Peyer's patch (tissue), 4 donors: Measurements from ENCODE around the gene LYPD4. TPM values are rescaled to one million over a fixed set of nuclear protein-coding genes. Genes with fewer than 3 reads are reported as not detected.
A peak's percentile ranks its signal among the peaks of the same experiment; 100 is the strongest.

Source experiments
- DNase-seq, 3 donors: peaks; one replicate each; pipeline ENCODE4 v3.0.0-alpha.2; 2017 to 2019
- H3K27ac ChIP-seq, 4 donors: fragments of 200-600 bp; sonication (generic); one replicate each; pipeline ENCODE4 v1.5.1; 2016 to 2019
- H3K27me3 ChIP-seq, 2 donors: fragments of 200-600 bp; sonication (generic); one replicate each; pipeline ENCODE4 v1.5.1; 2019
- H3K36me3 ChIP-seq, 3 donors: fragments of 200-600 bp; sonication (generic); one replicate each; pipeline ENCODE4 v1.5.1; 2016 to 2019
- H3K4me1 ChIP-seq, 4 donors: fragments of 200-600 bp; sonication (generic); one replicate each; pipeline ENCODE4 v1.5.1; 2016 to 2019
- H3K4me3 ChIP-seq, 4 donors: fragments of 200-600 bp; sonication (generic); 1 replicate in 3 of 4; 2 replicates in 1 of 4; pipeline ENCODE4 v1.5.1; 2016 to 2019; ENCODE audit warnings: mild to moderate bottlenecking in 1 of 4
- H3K9me3 ChIP-seq, 4 donors: fragments of 200-600 bp; sonication (generic); one replicate each; pipeline ENCODE4 v1.5.1; 2016 to 2019; ENCODE audit warnings: mild to moderate bottlenecking in 1 of 4
- POLR2A ChIP-seq, 2 donors: fragments of 450-650 bp; IDR thresholded peaks; one replicate each; pipeline ENCODE4 v1.5.1; 2017; ENCODE audit warnings: antibody characterized with exemption in 2 of 2, mild to moderate bottlenecking in 2 of 2, moderate library complexity in 2 of 2
- total RNA-seq, 4 donors: library from RNA; depleted of rRNA; stranded (reverse); fragments of >200 nt; gene quantifications; one replicate each; pipeline ENCODE4 v1.1.0, GENCODE V29; 2016
- TF ChIP-seq, protein P1 (sequence below), 6 experiments: fragments of 450-650 bp in 4 of 6; fragments of 200-600 bp in 2 of 6; sonication (generic) in 1 of 6; IDR thresholded peaks; one replicate each; pipeline ENCODE4 v1.5.1; 2017 to 2019; ENCODE audit warnings: antibody characterized with exemption in 6 of 6, mild to moderate bottlenecking in 3 of 6, moderate library complexity in 1 of 6

LYPD4 gene
- total RNA-seq, 4 donors from 2014 or later: not detected

DNA sequence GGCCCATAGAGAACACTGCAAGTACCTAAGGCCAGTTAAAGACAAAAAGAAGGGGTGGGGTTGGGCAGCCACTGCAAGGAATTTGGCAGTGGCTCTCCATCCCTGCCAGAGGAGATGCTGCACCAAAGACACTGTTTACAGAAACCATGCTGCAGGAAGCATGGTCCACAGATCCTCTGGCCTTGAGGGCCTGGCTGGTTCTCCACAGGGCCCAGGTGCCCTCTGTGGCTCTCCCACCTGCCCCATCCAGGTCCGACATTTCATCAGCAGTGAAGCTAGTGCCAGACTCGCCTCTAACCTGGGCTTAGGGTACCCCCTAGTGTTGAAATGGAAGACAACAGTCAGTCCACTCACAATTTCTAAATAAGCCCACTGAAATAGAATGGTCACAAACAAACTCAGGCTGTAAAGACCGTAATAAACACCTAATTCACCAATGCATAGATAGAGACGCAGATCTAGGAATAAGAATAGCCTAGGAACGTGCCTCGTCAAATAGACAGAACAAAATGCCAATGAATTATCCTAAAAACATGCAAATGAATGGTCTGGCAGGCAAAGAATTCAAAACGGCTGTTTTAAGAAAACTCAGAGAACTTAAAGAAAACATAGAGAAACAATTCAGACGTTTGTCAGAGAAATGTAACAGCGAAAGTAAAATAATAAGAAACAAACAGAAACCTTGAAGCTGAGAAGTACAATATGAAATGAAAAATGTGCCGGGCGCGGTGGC lies 23.3 kb downstream of the LYPD4 start:
- Histone ChIP-seq H3K9me3 (no peaks in the 10 kb centered on the region), H3K27ac (no peak overlapping the region), H3K4me1 (no peaks in the 10 kb centered on the region), H3K27me3 (no peaks in the 10 kb centered on the region), H3K4me3 (no peak overlapping the region), H3K36me3 (no peaks in the 10 kb centered on the region)
- no peak for TF ChIP-seq POLR2A (IDR thresholded peaks at IDR 0.05)
- TF ChIP-seq, protein P1, sequence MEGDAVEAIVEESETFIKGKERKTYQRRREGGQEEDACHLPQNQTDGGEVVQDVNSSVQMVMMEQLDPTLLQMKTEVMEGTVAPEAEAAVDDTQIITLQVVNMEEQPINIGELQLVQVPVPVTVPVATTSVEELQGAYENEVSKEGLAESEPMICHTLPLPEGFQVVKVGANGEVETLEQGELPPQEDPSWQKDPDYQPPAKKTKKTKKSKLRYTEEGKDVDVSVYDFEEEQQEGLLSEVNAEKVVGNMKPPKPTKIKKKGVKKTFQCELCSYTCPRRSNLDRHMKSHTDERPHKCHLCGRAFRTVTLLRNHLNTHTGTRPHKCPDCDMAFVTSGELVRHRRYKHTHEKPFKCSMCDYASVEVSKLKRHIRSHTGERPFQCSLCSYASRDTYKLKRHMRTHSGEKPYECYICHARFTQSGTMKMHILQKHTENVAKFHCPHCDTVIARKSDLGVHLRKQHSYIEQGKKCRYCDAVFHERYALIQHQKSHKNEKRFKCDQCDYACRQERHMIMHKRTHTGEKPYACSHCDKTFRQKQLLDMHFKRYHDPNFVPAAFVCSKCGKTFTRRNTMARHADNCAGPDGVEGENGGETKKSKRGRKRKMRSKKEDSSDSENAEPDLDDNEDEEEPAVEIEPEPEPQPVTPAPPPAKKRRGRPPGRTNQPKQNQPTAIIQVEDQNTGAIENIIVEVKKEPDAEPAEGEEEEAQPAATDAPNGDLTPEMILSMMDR (IDR thresholded peaks at IDR 0.05): peak; percentile 52 to 74 (median 71)
- peak in 2 of 3 donors; percentile 26 to 61 for DNase-seq

DNA sequence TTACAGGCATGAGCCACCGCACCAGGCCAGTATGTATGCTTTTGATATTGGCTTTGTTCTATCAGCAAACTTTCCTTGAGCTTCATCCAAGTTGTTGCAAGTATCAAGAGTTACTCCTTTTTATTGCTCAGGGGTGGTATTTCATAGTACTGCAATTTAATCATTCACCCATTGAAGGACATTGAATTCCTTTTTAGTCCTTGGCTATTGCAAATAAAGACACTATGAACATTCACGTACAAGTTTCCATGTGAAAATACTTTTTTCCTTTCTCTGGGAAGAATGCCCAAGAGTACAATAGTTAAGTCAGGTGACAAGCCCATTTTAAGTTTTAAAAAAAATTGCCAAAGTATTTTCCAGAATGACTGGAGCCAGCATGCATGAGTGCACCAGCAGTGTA lies 27.7 kb downstream of the LYPD4 start:
- no peaks in the 10 kb centered on the region for H3K4me1 ChIP-seq
- H3K9me3 ChIP-seq: no peaks in the 10 kb centered on the region
- H3K27ac ChIP-seq: no peak overlapping the region
- no peaks in the 10 kb centered on the region for H3K36me3 ChIP-seq
- H3K27me3 ChIP-seq: no peaks in the 10 kb centered on the region
- TF ChIP-seq POLR2A (IDR thresholded peaks at IDR 0.05): no peak
- TF ChIP-seq, protein P1 (IDR thresholded peaks at IDR 0.05): no peak
- DNase-seq: no peak
- H3K4me3 ChIP-seq: no peak overlapping the region

DNA sequence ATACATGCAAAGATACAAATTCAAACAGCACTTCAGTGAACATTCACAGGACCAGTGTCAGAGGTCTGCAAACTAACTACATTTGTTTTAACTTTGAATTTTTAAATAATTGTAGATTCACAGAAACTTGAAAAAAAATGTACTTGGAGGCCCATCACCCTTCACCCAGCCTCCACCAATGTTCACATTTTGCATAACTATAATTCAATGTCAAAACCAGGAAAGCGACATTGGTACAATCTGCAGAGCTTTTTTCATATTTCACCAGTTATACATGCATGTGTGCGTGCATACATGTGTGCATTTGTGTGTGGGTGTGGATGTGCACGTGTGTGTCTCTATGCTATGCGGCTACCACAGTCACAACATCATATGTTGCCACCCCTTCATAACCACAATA lies 29.2 kb downstream of the LYPD4 start:
- no peaks in the 10 kb centered on the region for H3K4me1 ChIP-seq
- no peak for DNase-seq
- H3K36me3 ChIP-seq: no peaks in the 10 kb centered on the region
- H3K27me3 ChIP-seq: no peaks in the 10 kb centered on the region
- TF ChIP-seq POLR2A (IDR thresholded peaks at IDR 0.05): no peak
- TF ChIP-seq, protein P1 (IDR thresholded peaks at IDR 0.05): no peak
- H3K4me3 ChIP-seq: no peak overlapping the region
- no peak overlapping the region for H3K27ac ChIP-seq
- no peaks in the 10 kb centered on the region for H3K9me3 ChIP-seq

DNA sequence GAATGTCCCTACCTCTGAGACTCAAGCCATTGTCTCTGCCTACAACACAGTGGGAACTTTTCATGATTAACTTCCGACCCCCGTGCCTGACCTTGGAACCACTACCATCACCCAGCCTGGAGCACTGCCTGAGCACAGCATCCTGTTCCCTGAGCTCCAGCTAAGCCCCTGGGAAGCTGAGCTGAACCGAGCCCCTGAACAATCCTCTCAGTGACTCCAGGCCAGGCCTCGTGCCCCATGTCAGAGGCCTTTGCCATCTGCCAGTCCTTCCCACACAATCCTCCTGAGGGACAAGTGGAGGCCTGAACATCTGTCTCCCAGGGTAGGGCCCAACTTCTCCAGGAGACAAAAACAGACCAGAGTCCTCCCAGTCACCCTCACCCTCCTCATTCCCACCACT lies 30.6 kb downstream of the LYPD4 start:
- no peaks in the 10 kb centered on the region for H3K9me3 ChIP-seq
- no peaks in the 10 kb centered on the region for H3K36me3 ChIP-seq
- no peaks in the 10 kb centered on the region for H3K27me3 ChIP-seq
- TF ChIP-seq, protein P1 (IDR thresholded peaks at IDR 0.05): no peak
- no peak for TF ChIP-seq POLR2A (IDR thresholded peaks at IDR 0.05)
- H3K27ac ChIP-seq: no peak overlapping the region
- no peak for DNase-seq
- H3K4me3 ChIP-seq: no peak overlapping the region
- no peaks in the 10 kb centered on the region for H3K4me1 ChIP-seq

DNA sequence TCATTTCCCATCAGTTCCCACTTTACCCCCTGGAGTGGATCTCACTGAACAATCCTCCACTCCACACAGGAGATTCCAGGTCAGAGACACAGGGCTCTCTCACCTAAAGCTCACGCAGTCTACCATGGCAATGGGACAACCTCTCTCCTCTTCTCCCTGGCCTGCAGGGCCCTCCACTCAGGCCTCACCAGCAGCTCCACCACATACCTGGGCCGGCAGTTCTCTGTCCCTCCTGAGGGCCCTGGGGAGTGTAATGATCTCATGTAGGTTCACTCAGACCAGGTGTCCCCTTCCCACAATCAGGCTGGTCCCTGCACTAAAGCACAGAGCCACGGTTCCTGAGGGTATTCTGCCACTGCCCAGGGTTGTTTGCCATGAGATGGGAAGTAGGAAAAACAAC lies 32.5 kb downstream of the LYPD4 start:
- Histone ChIP-seq H3K4me3 (no peak overlapping the region), H3K4me1 (no peaks in the 10 kb centered on the region), H3K36me3 (no peaks in the 10 kb centered on the region), H3K27me3 (no peaks in the 10 kb centered on the region), H3K9me3 (no peaks in the 10 kb centered on the region), H3K27ac (no peak overlapping the region)
- no peak for TF ChIP-seq POLR2A (IDR thresholded peaks at IDR 0.05)
- TF ChIP-seq, protein P1 (IDR thresholded peaks at IDR 0.05): no peak
- no peak for DNase-seq
